BE2C (cell line): ENCODE data around the gene RASA4.
"Not testable (repeated sequence)": the region's sequence is repeated elsewhere in the genome, so short reads cannot be mapped to it uniquely, and the experiment has no call there.

ENCODE experiments used
- DNase-seq: peaks from one replicate; pipeline ENCODE4 v3.0.0-alpha.2; 2020
- H3K27me3 ChIP-seq: fragments of 250-450 bp; sonication (Bioruptor Pico); 2 replicates; pipeline ENCODE4 v1.5.1; 2020; ENCODE audit warnings: mild to moderate bottlenecking
- H3K36me3 ChIP-seq: fragments of 250-450 bp; sonication (Bioruptor Pico); 2 replicates; pipeline ENCODE4 v1.5.1; 2020; ENCODE audit warnings: mild to moderate bottlenecking
- H3K4me1 ChIP-seq: fragments of 250-450 bp; sonication (Bioruptor Pico); 2 replicates; pipeline ENCODE4 v1.5.1; 2020
- H3K4me3 ChIP-seq: 2 replicates; pipeline ENCODE4 v1.5.1; 2011; ENCODE audit warnings: low read depth, low read length
- H3K9me3 ChIP-seq: fragments of 250-450 bp; sonication (Bioruptor Pico); 2 replicates; pipeline ENCODE4 v1.5.1; 2020

The RASA4 gene

GRCh38 chr7:102535062-102535615 lies 81.4 kb downstream of the RASA4 start:
- H3K36me3 ChIP-seq, H3K4me3 ChIP-seq, H3K9me3 ChIP-seq, H3K27me3 ChIP-seq, DNase-seq, H3K4me1 ChIP-seq: not testable (repeated sequence)

- not testable (repeated sequence) for H3K9me3 ChIP-seq, H3K36me3 ChIP-seq, H3K27me3 ChIP-seq, H3K4me3 ChIP-seq, H3K4me1 ChIP-seq, DNase-seq
Observed at GRCh38 chr7:102532127-102532526, 84.4 kb downstream of the RASA4 start.

GRCh38 chr7:102531583-102531982 lies 85.0 kb downstream of the RASA4 start:
- H3K4me1 ChIP-seq, H3K36me3 ChIP-seq, H3K9me3 ChIP-seq, H3K4me3 ChIP-seq, H3K27me3 ChIP-seq: not testable (repeated sequence)
- peak; percentile 60 for DNase-seq

GRCh38 chr7:102527822-102528793 lies 88.4 kb downstream of the RASA4 start:
- not testable (repeated sequence) for DNase-seq, H3K4me1 ChIP-seq, H3K27me3 ChIP-seq, H3K9me3 ChIP-seq, H3K36me3 ChIP-seq, H3K4me3 ChIP-seq

GRCh38 chr7:102527182-102527581 lies 89.4 kb downstream of the RASA4 start:
- not testable (repeated sequence) for DNase-seq, H3K4me1 ChIP-seq

GRCh38 chr7:102524803-102525202 lies 91.8 kb downstream of the RASA4 start:
- H3K9me3 ChIP-seq, DNase-seq: not testable (repeated sequence)

More at GRCh38 chr7:102527182-102527581, 89.4 kb downstream of the RASA4 start:
- H3K36me3 ChIP-seq, H3K9me3 ChIP-seq, H3K27me3 ChIP-seq, H3K4me3 ChIP-seq: not testable (repeated sequence)

More at GRCh38 chr7:102524803-102525202, 91.8 kb downstream of the RASA4 start:
- H3K4me1 ChIP-seq, H3K4me3 ChIP-seq, H3K27me3 ChIP-seq, H3K36me3 ChIP-seq: not testable (repeated sequence)
